NCI-H2227 (cell line): ENCODE data around the gene PAFAH1B2.
"Not testable (repeated sequence)": the region's sequence is repeated elsewhere in the genome, so short reads cannot be mapped to it uniquely, and the experiment has no call there.

ENCODE experiments used
- DNase-seq: peaks from one replicate; lab custom pipeline; 2025; ENCODE audit not compliant: unreplicated experiment; lab: John Stamatoyannopoulos, UW

PAFAH1B2 gene

GRCh38 chr11:117143871-117144476 lies at the start of gene PAFAH1B2:
TSS of gene PAFAH1B2 (plus strand) at chr11:117144287. CDS start at chr11:117152448, 8,161 bp downstream.
- DNase-seq, result peak; percentile 90

GRCh38 chr11:117094776-117095175 lies 49.3 kb upstream of the PAFAH1B2 start:
- DNase-seq, result no peak

DNA sequence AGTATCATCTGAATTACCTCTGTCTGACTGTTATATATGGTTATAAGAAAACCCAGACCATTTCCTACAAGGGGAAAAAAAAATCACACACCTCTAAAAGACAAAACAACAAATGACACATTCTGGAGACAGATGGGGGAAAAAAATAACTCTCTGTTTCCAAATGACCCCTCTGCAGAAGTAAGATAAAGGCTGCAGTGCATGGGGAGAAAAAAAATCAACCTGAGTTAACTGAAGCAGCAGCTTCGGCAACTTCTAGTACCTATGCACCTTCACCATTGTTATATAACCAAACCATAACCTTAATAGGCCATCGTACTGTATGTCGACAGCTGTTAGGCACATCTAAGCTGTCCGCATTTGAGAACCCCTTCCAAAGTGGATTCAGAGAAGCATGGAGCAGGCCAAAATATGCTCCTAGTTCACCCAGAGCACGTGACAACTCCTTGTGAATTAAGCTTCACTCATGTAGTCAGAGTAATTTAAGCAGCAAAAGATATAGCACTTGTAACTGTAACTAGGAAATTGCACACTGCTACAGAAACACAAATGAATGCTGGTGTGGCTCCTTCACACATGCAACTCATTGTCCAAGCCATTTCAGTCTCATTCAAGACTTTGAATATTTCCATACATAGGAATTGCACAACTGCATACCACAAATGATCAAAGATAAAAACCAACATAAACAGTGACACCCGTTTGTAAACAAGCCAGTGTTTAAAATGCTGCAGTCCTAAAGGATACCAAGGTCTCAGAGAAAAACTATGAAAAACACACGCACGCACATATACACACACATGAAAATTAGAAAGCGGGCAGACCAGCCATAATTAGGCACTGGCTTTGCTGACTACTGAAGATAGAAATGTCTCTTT lies 48.6 kb upstream of the PAFAH1B2 start:
- DNase-seq, result no peak

- DNase-seq, result no peak
Measured at GRCh38 chr11:117096201-117096991, 47.7 kb upstream of the PAFAH1B2 start.

DNA sequence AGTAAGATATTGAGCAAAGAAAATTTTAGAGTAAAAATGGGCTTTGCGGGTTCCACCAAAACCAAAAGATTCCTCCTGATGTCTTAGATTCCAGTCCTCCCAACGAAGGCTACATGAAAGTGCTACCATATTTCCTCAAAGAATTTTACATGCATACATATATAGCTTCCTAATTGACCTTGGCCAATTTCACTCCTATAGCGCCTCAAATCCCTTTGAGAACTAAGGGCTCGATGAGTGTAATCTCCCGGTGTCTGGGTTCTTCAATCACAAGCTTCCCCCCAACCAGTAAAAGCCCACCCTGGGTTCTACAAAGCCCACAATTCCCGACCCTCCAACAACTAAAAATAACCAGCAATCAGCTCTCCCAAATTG lies 47.1 kb upstream of the PAFAH1B2 start:
- DNase-seq, result no peak

DNA sequence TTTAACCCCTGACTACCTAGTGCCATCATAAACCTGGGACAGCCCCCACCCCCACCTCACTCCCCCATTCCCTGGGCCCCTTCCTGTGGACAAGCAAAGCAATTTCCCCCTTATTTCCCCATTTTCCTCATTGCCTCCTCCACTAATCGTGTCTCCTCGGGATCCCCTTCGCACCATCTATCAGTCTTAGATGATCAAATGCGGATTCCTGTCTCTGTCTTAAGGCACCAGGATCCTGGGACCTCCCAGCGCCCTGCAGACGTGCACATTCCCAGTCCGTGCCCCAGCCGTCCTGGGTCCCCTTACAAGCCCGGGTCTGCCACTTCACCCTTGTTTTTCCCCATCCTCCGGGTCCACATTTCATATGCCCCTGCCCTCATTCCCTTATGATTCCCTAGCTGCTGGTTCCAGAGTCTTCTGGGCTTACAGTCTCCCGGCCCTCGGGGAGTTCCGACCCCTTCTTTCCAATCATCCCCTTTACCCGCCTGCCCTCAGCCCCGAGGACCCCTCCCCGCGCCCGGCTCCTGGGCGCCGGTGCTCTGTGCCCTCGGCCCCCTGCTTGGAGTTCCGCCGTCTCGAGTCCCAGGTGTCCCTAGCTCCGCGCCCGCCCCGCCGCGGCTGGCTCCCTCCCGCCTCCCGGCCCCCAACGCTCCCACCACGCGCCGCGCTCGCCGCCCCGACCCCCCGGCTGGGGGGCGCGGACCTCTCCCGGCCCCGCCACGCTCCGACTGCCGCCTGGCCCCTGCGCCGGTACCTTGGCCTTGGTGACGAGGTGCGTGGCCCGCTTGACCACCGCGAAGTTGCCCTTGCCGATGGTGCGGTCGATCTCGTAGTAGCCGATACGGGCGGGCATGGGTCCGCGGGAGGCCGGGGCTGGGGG lies 46.5 kb upstream of the PAFAH1B2 start:
- peak; percentile 34 for DNase-seq

GRCh38 chr11:117098269-117099232 lies 45.5 kb upstream of the PAFAH1B2 start, which contains the start of gene SIK3:
TSS of gene SIK3 (minus strand) at chr11:117098428. CDS start at chr11:117098415, 13 bp downstream.
- DNase-seq, result peak; percentile 92

DNA sequence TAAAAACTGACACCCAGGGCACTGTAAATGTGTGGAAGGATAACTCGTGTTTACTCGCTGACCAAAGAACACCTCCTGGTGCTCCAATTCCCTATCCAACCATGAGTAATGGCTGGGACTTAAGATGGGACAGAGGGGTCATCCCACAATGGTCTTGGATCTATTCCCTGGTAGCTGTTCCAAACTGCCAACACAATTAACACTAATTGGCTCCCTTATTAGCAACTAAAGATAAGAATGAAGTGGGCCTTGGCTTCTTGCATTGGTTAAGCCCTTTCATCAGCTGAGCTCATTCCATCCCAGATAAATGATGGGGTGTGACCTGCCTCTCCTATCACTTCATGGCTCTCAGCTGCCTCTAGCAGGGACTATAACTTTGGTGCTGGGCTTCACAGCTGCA lies 44.4 kb upstream of the PAFAH1B2 start:
- no peak for DNase-seq

- no peak for DNase-seq
Measured at GRCh38 chr11:117100556-117100955, 43.5 kb upstream of the PAFAH1B2 start.

DNA sequence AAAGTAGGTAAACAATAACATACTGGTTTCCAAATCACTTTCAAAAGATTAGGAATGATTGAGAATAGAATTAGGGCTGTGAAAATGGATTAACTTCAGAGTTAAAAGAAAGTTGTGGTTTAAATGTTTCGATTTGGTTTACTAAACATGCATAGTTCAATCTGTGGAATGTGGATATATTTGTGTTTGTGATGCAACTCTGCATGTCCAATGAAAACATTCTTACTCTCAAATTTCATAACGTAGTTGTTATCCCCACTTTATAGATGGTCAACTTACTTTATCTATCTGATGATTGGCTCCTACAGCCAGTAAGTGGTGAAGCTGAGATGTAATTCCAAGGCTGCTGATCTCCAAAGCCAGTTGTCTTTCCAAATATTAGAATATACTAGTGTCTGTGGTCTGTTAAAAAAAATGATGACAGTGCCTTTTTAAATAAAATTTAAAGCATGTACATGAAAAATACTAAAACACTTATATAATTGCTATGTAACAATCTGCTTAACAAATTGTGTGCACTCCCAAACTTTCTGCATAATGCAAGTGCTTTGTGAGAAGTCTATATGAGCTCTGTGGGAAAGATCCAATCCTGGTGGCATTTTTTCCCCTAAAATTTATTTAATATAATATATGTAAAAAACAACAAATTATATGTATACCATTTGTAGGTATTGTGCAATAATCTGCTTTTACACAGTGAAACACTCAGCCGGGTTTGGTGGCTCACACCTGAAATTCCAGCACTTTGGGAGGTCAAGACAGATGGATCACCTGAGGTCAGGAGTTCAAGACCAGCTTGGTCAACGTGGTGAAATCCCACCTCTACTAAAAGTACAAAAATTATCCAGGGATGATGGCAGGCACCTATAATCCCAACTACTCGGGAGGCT lies 36.1 kb upstream of the PAFAH1B2 start:
- no peak for DNase-seq

DNA sequence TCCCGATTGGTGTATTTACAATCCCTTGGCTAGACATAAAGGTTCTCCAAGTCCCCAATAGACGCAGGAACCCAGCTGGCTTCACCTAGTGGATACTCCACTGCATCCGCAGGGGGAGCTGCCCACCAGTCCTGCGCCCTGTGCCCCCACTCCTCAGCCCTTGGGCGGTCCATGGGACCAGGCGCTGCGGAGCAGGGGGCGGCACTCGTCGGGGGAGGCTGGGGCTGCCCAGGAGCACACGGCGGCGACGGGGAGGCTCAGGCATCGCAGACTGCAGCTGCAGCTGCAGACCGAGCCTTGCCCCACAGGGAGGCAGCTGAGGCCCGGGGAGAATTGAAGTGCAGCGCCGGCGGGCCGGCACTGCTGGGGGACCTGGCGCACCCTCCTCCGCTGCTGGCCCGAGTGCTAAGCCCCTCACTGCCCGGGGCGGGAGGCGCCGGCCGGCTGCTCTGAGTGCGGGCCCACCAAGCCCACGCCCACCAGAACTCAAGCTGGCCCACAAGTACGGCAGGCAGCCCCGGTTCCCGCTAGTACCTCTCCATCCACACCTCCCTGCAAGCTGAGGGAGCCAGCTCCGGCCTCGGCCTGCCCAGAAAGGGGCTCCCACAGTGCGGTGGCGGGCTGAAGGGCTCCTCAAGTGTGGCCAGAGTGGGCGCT lies 33.7 kb upstream of the PAFAH1B2 start:
- no peak for DNase-seq

GRCh38 chr11:117112497-117112896 lies 31.6 kb upstream of the PAFAH1B2 start:
- not testable (repeated sequence) for DNase-seq

GRCh38 chr11:117112939-117113338 lies 31.1 kb upstream of the PAFAH1B2 start:
- not testable (repeated sequence) for DNase-seq

DNA sequence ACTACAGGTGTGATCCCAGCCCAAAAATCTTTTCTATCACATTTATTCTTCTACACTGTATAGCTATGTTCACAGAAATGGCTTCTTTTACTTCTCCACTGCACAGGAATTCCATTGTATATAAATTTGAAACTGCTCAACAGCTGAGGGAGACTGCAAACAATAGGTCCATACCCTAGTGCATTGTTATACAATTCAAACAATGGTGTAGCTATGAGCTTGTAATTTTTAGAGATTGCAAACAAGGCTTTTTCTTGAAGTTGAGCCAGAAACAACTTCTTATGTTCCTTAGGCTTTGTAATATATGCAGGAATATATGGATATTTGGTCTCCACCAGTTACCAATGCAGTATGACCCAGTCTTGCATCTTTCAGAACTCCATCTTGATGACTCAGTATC lies 26.4 kb upstream of the PAFAH1B2 start:
- DNase-seq, result no peak

DNA sequence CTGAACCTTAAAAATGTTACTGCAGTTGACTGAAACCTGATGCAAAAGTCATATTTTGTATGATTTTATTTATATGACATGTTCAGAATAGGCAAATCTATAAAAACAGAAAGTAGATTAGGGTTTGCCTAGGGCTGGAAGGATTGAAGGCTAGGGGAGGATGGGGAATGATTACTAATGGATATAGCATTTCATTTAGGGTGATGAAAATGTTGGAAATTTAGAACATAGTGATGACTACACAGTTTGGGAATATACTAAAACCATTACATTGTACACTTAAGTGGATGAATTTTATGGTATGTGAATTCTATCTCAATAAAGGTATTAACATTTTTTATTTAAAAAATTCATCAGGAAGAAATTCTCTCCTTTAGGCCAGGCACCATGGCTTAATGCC lies 22.9 kb upstream of the PAFAH1B2 start:
- no peak for DNase-seq

DNA sequence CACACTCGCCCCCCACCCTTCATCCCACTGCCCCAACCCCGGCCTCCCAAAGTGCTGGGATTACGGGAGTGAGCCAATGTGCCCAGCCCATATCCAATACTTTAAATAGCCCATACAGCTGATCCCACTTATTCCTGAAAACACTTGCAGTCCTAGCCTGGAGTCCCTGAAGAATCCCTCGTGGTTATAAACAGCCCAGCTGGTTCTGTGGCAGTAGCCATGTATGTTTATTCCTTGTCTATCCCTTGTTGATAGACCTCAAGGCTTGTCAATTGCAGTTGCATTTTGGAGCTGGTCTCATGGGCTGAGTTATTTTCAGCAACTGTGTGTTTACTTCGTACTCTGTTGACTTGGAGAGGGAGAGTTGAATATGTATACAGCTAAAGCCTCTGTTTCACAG lies 21.5 kb upstream of the PAFAH1B2 start:
- no peak for DNase-seq

DNA sequence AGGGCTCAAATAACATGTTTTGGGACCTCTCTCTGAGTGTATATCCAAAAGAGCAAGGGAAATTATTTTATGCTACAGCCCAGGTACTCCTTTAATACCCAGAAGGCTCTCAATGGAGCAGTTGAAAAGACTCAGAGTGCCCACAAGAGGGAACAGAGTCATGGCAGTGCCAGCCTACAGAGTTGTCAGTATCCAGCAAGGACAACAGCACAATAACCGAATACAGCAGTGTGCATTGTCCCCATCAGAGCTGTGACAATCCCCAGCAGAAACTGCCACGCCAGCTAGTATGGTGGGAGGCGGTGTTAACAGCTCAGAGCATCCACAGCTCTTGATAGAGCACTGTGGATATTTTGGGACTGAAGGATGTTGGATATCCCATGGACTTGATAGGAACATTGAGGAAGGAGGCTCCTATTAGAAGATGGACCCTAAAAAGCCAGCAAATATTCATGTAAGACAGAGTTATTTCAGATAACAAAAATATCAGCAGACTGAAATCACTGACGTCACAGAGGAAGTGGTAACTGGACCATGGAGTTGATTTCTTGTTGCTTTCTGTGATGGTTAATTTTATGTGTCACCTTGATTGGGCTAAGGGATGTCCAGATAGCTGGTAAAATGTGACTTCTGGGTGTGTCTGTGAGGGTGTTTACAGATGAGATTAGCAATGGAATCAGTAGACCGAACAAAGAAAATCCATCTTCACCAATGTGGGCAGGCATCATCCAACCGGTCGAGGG lies 17.7 kb upstream of the PAFAH1B2 start:
- DNase-seq, result no peak
